ENCODE results near the gene FZR1. TPM values are rescaled to one million over a fixed set of nuclear protein-coding genes. Genes with fewer than 3 reads are reported as not detected.

The FZR1 gene
- total RNA-seq, 2 donors from 2014 or later: 16.6 to 20.1 TPM

- Histone ChIP-seq H3K27me3 (no peaks in the 10 kb centered on the region), H3K4me3 (no peak overlapping the region), H3K4me1 (no peaks in the 10 kb centered on the region), H3K36me3 (replicated peaks in 1 of 2; ENCODE audit: insufficient read depth in 1 of 2, low read depth in 2 of 2) (peaks cover 0 to 3% of the 10 kb centered on the region in 2 donors), H3K9me3 (no peaks in the 10 kb centered on the region), H3K27ac (no peak overlapping the region)
- WGBS, 2 donors: 89 to 95% methylated on average over 9 to 49 of the region's 55 CpGs
- DNase-seq (no peak), ATAC-seq (no peak)
- intact Hi-C loops (cut with DNase I): no loop called here
- TF ChIP-seq CTCF (IDR thresholded peaks at IDR 0.05) (no peak), POLR2A (IDR thresholded peaks at IDR 0.05) (no peak)
These were observed 14.6 kb upstream of the FZR1 start for GRCh38 chr19:3491396-3492119.

GRCh38 chr19:3492131-3492839 is 13.8 kb upstream of the FZR1 start:
- intact Hi-C loops (cut with DNase I): no loop called here
- Histone ChIP-seq H3K4me3 (no peak overlapping the region), H3K4me1 (no peaks in the 10 kb centered on the region), H3K27ac (no peak overlapping the region), H3K27me3 (no peaks in the 10 kb centered on the region), H3K36me3 (replicated peaks in 1 of 2; ENCODE audit: insufficient read depth in 1 of 2, low read depth in 2 of 2) (peaks cover 0 to 3% of the 10 kb centered on the region in 2 donors), H3K9me3 (no peaks in the 10 kb centered on the region)
- DNase-seq (no peak), ATAC-seq (no peak)
- WGBS, 2 donors: 89 to 93% methylated on average over 7 to 13 of the region's 45 CpGs
- no peak for TF ChIP-seq POLR2A (IDR thresholded peaks at IDR 0.05)
- TF ChIP-seq CTCF (IDR thresholded peaks at IDR 0.05): no peak

GRCh38 chr19:3492919-3493318 is 13.2 kb upstream of the FZR1 start:
- TF ChIP-seq CTCF (IDR thresholded peaks at IDR 0.05) (no peak), POLR2A (IDR thresholded peaks at IDR 0.05) (no peak)
- H3K27ac ChIP-seq: no peak overlapping the region
- H3K4me3 ChIP-seq: no peak overlapping the region
- intact Hi-C loops (cut with DNase I): no loop called here
- WGBS, 2 donors: 92 to 93% methylated on average over 16 of the region's 16 CpGs
- ATAC-seq (no peak), DNase-seq (no peak)
- no peaks in the 10 kb centered on the region for H3K27me3 ChIP-seq
- no peaks in the 10 kb centered on the region for H3K4me1 ChIP-seq
- no peaks in the 10 kb centered on the region for H3K9me3 ChIP-seq
- peaks cover 0 to 3% of the 10 kb centered on the region in 2 donors for H3K36me3 ChIP-seq (replicated peaks in 1 of 2; ENCODE audit: insufficient read depth in 1 of 2, low read depth in 2 of 2)

- intact Hi-C loops (cut with DNase I): no loop called here
These were observed 12.5 kb upstream of the FZR1 start for GRCh38 chr19:3493651-3494050.

More at GRCh38 chr19:3493651-3494050, 12.5 kb upstream of the FZR1 start:
- H3K36me3 ChIP-seq (replicated peaks in 1 of 2; ENCODE audit: insufficient read depth in 1 of 2, low read depth in 2 of 2): peaks cover 0 to 3% of the 10 kb centered on the region in 2 donors
- WGBS, 2 donors: 91 to 96% methylated on average over 12 to 14 of the region's 14 CpGs
- H3K27me3 ChIP-seq: no peaks in the 10 kb centered on the region
- DNase-seq: no peak
- no peaks in the 10 kb centered on the region for H3K9me3 ChIP-seq
- no peak for ATAC-seq
- TF ChIP-seq POLR2A (IDR thresholded peaks at IDR 0.05): no peak
- no peak for TF ChIP-seq CTCF (IDR thresholded peaks at IDR 0.05)
- no peak overlapping the region for H3K4me3 ChIP-seq
- H3K27ac ChIP-seq: no peak overlapping the region
- no peaks in the 10 kb centered on the region for H3K4me1 ChIP-seq
